ENCODE data around the gene SCART1. TPM values are rescaled to one million over a fixed set of nuclear protein-coding genes. Genes with fewer than 3 reads are reported as not detected.

SCART1 gene
- total RNA-seq, 1 donor from 2014 or later = 1.3 TPM

DNA sequence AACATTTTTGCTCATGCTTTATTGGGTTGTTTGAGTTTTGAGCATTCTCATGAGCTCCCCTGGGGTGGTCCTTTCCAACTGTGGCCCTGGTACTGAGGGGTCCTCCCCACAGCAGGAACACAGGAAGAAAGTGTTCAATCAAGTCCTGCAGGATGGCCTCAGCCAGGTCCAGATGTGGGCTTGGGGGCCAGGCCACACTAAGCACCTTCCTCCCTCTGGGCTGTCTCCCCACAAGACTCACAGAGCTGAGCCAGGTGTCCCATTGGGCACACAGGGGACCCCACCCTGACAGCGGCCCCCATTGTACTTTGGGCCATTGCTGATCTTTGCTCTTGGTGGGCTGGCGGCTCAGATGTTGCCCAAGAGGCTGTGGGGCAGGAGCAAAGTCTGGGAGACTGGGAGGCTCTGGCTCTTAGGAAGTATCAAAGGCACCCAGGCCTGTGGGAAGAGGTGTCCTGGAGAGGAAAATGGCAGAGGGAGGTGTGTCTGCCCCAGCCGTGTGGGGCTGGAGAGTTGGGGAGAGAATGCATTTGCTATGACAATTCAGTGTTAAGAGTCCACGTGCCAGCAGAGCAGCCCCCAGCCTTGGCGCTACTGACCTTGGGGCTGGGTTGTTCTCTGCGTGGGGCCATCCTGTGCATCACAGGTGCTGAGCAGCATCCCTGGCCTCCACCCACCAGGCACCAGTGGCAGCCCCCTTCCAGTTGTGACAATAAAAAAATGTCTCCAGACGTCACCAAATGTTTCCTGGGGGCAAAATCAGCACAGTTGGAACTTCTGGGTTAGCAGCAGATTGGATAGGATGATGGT is 17.8 kb downstream of the SCART1 start:
- no peak for DNase-seq (ENCODE audit: low read depth)
- TF ChIP-seq, protein P1, sequence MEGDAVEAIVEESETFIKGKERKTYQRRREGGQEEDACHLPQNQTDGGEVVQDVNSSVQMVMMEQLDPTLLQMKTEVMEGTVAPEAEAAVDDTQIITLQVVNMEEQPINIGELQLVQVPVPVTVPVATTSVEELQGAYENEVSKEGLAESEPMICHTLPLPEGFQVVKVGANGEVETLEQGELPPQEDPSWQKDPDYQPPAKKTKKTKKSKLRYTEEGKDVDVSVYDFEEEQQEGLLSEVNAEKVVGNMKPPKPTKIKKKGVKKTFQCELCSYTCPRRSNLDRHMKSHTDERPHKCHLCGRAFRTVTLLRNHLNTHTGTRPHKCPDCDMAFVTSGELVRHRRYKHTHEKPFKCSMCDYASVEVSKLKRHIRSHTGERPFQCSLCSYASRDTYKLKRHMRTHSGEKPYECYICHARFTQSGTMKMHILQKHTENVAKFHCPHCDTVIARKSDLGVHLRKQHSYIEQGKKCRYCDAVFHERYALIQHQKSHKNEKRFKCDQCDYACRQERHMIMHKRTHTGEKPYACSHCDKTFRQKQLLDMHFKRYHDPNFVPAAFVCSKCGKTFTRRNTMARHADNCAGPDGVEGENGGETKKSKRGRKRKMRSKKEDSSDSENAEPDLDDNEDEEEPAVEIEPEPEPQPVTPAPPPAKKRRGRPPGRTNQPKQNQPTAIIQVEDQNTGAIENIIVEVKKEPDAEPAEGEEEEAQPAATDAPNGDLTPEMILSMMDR (conservative IDR thresholded peaks at IDR 0.05; ENCODE audit: low read depth, low read length) = no peak
- no peak overlapping the region for H3K4me3 ChIP-seq (ENCODE audit: low read depth, low read length)

DNA sequence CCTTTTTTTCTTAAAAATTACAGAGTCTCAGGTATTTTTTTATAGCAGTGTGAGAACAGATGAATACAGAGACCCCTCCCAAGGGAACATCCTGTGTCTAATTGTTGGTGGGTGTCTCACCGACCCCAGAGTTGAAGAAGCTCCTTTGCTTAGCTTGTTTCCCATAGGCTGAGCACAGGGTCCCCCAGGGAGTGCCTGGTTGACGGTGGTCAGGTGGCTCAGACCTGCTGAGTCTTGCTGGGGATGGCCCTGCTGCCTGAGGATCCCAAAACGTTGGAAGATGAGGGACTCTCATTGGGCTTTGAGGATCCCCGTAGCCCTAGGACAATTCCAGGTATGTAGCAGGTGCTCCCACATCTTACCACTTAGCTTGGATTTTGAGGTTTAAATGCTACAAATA is 19.5 kb downstream of the SCART1 start:
- H3K4me3 ChIP-seq (ENCODE audit: low read depth, low read length) = no peak overlapping the region
- TF ChIP-seq, protein P1 (conservative IDR thresholded peaks at IDR 0.05; ENCODE audit: low read depth, low read length) = no peak
- DNase-seq (ENCODE audit: low read depth) = no peak

DNA sequence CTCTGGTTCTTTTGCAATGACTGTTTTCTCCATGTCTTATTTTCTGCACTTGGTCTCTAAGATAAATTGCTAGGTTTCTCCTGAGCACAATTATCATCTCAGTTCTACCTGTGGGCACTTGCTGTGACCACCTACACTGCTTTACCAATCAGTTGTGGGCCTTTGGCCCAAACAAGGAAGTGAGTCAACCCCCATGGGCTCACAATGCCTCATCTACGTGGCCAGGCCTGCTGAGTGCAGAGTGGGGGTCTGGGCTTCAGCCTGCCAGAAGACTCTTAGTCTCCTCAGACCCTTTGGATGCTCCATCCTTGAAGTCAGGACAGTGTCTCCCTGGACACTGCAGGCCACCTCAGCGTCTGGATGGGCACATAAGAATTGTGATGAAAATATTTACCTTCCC is 20.3 kb downstream of the SCART1 start:
- no peak for DNase-seq (ENCODE audit: low read depth)
- TF ChIP-seq, protein P1 (conservative IDR thresholded peaks at IDR 0.05; ENCODE audit: low read depth, low read length) = no peak
- no peak overlapping the region for H3K4me3 ChIP-seq (ENCODE audit: low read depth, low read length)

DNA sequence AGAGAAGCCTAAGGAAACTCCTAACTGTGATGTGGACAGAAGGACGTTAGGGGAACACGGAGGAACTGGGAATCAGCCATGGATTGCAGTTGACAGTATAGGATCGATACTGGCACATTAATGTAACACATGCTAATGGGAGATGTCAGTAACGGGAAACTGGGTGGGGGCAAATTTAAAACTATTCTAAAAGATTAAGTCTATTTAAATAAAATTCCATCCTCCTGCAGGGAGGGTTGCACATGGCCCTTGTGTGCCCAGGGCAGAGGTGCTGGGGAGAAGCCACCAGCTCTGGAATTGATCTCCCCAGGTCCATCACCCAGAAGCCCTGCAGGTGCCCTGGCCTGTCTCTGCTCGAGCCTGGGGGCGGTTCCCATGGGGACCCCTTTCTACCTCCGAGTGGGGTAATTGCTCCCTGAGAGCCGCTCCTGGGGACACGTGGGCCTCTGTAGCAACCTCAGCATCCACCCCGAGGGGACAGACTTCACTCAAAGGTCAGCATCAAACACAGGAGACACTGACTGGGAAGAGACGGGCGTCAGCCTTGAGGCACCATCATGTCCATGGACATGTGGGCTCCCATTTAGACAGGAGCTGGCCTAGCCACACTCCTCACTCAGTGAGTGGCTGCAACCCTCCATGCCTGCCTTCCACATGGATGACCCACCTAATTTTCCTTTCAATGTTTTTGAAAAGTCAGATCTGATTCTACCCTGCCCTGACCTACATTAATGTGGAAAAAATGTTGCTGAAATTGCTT is 21.1 kb downstream of the SCART1 start:
- DNase-seq (ENCODE audit: low read depth) = no peak
- no peak overlapping the region for H3K4me3 ChIP-seq (ENCODE audit: low read depth, low read length)
- TF ChIP-seq, protein P1 (conservative IDR thresholded peaks at IDR 0.05; ENCODE audit: low read depth, low read length) = no peak

DNA sequence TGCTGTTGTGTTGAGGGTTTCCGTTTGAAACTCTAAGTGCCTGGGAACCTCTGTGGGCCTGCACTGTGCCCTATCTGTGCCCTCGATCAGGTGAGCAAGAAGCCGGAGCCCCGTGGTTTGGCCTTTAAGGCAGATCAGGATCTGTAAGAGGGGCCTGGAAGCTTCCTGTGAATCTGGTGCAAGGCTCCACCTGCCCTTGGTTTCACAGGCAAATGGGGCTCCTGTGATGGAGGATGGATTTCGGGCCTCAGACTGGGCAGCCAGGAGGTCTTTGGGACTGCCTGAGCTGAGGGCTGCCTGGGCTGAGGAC is 21.6 kb downstream of the SCART1 start:
- no peak overlapping the region for H3K4me3 ChIP-seq (ENCODE audit: low read depth, low read length)
- TF ChIP-seq, protein P1 (conservative IDR thresholded peaks at IDR 0.05; ENCODE audit: low read depth, low read length) = no peak
- DNase-seq (ENCODE audit: low read depth) = no peak

DNA sequence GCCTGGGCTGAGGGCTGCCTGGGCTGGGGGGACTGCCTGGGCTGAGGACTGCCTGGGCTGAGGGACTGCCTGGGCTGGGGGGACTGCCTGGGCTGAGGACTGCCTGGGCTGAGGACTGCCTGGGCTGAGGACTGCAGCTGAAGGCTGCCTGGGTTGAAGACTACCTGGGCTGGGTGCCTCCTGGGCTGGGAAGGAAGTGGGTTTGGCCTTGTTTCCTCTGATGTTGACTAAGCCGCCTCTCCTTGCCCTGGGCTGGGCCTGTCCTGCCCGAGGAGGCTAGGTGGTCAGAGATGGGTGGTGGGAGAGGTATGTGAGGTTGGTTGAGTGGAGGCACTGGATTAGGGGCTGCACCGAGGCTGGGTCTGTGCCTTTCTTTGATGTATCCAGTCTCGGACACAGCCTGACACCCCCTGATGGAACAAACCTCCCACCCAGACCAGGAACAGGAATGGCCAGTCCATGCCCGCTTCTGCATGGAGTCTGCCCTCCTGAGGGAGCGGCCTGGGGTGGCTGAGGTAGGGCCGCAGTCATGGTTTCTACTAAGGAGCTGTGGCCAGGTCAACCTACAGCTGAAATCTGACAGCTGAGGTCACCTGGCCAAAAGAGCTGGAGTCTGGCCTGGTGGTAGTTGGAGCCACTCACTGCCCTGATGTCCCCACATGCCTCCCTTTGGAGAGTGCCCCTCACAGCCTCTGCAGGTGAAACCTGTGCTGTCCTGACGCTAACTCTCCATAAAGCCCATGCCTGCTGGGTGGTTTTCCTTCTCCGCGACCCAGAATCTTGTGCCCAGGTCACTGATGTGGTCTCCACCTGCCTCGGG is 22.3 kb downstream of the SCART1 start:
- H3K4me3 ChIP-seq (ENCODE audit: low read depth, low read length) = no peak overlapping the region
- DNase-seq (ENCODE audit: low read depth) = no peak
- TF ChIP-seq, protein P1 (conservative IDR thresholded peaks at IDR 0.05; ENCODE audit: low read depth, low read length) = no peak
